Progenitor cell of endocrine pancreas (in vitro differentiated cells): Measurements from ENCODE around the gene ZC3H13. TPM values are rescaled to one million over a fixed set of nuclear protein-coding genes. Genes with fewer than 3 reads are reported as not detected.

Experiments used
- DNase-seq: peaks from one replicate; pipeline ENCODE4 v3.0.0; 2021; ENCODE audit warnings: low spot score; ENCODE audit not compliant: unreplicated experiment
- H3K27ac Mint-ChIP-seq: 2 replicates; pipeline ENCODE4 v1.8.0; 2021; ENCODE audit warnings: mild to moderate bottlenecking, moderate library complexity, mixed read lengths
- H3K27me3 Mint-ChIP-seq: 2 replicates; pipeline ENCODE4 v1.8.0; 2021; ENCODE audit warnings: mixed read lengths
- H3K36me3 Mint-ChIP-seq: 2 replicates; pipeline ENCODE4 v1.8.0; 2022; ENCODE audit warnings: mixed read lengths; ENCODE audit not compliant: insufficient read depth
- H3K4me1 Mint-ChIP-seq: 2 replicates; pipeline ENCODE4 v1.8.0; 2021; ENCODE audit warnings: low read depth, mixed read lengths
- H3K4me3 Mint-ChIP-seq: 2 replicates; pipeline ENCODE4 v1.8.0; 2021; ENCODE audit warnings: low read depth, mild to moderate bottlenecking, moderate library complexity, mixed read lengths
- H3K9me3 Mint-ChIP-seq: 2 replicates; pipeline ENCODE4 v1.8.0; 2021; ENCODE audit warnings: low read depth, mixed read lengths
- CTCF ChIP-seq: fragments of 200-600 bp; sonication (generic); IDR thresholded peaks from one replicate; pipeline ENCODE4 v1.5.0; 2021; ENCODE audit warnings: antibody characterized with exemption, mild to moderate bottlenecking; ENCODE audit not compliant: unreplicated experiment
- total RNA-seq: library from RNA; stranded (reverse); gene quantifications from 2 replicates; pipeline ENCODE4 v1.2.1, GENCODE V29; 2021

The ZC3H13 gene
- total RNA-seq, 1 donor from 2014 or later = 65.9 TPM

DNA sequence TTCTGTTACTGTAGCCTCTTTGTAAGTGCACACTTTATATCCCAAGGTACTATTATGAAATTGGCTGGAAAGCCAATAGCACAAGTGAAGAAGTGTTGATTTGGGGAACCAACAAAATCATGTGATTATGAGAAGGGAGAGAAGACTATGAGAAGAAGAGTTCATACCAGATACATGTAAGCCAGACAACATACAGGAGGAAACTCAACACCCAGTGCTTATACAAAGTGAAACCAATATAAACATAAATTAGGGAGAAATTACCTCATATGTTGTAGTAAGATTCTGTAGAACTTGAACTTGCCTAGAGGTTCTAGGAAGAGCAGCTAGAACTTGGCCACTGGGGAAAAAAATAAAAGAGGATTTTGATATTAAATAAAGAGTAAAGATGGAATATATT, 34.9 kb upstream of the ZC3H13 start:
- no peak for DNase-seq
- Mint-ChIP-seq H3K9me3 (no peaks in the 10 kb centered on the region), H3K27me3 (no peaks in the 10 kb centered on the region), H3K4me1 (no peaks in the 10 kb centered on the region), H3K36me3 (no peaks in the 10 kb centered on the region), H3K4me3 (no peak overlapping the region), H3K27ac (no peak overlapping the region)
- no peak for TF ChIP-seq CTCF

DNA sequence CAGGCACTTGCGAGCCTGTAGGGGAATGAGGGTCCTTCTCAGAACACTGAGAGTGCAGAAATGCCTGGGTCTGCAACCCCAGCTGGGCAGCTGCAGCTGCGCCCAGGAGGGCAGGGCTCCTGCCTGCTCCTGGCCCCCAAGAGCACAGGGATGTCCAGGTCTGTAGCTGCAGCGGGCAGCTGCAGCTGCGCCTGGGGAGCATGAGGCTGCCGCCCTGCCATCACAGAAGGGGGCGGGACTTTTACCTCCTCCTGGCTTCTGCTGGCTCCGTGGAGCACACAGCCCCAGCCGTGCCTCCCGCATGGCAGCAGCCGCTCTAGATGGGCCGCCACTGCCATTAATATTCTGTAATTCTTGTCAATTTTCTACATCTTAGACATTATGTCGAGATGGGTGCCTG, 34.4 kb upstream of the ZC3H13 start:
- no peak overlapping the region for H3K4me3 Mint-ChIP-seq
- H3K27me3 Mint-ChIP-seq = no peaks in the 10 kb centered on the region
- H3K36me3 Mint-ChIP-seq = no peaks in the 10 kb centered on the region
- no peak overlapping the region for H3K27ac Mint-ChIP-seq
- TF ChIP-seq CTCF = no peak
- H3K4me1 Mint-ChIP-seq = no peaks in the 10 kb centered on the region
- DNase-seq = no peak
- no peaks in the 10 kb centered on the region for H3K9me3 Mint-ChIP-seq

DNA sequence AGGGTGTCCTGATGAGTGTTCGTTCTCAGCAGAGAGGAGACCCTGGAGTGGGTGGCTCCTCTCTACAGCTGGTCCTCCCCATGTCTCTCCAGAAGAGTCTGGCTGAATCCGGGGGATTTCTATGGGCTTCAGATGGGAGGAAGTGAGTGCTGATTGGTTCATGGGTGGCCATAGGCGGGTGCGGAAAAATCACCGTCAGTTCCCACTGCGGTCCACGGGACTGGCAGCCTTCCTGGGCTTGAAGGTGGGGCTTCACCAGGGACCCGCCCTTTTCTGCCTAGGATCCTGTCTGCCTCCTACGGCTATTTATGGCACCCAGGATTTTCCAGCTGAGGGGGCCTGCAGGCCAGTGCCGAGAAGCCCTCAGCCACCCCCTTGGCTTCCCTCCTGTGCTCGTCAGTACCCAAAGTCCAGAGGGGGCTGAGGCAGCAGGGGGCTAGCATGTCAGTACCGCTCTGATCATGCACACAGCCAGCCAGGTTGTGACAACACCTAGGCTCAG, 33.9 kb upstream of the ZC3H13 start:
- TF ChIP-seq CTCF = no peak
- no peak for DNase-seq
- no peak overlapping the region for H3K27ac Mint-ChIP-seq
- no peaks in the 10 kb centered on the region for H3K36me3 Mint-ChIP-seq
- no peaks in the 10 kb centered on the region for H3K9me3 Mint-ChIP-seq
- no peaks in the 10 kb centered on the region for H3K4me1 Mint-ChIP-seq
- no peak overlapping the region for H3K4me3 Mint-ChIP-seq
- no peaks in the 10 kb centered on the region for H3K27me3 Mint-ChIP-seq

DNA sequence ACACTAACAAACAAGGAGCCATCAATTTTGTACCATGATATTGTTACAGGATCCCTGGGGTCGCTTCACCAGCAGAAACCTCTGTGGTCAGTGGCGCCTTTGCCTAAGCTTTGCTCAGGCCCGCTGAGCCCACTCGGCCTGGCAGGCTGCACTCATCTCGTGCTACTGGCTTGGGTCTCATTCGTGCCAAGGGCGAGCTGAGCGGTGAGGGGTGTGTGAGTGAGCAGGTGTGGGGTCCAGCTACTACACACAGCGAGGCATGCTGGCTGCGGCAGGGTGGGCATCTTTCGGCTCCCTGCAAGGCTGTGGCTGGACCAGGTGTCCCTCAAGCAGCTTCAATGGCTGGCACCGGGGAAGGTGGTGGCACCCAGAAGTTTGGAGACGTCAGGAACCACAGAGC, 33.2 kb upstream of the ZC3H13 start:
- Mint-ChIP-seq H3K36me3 (no peaks in the 10 kb centered on the region), H3K27me3 (no peaks in the 10 kb centered on the region), H3K9me3 (no peaks in the 10 kb centered on the region), H3K27ac (no peak overlapping the region), H3K4me1 (no peaks in the 10 kb centered on the region), H3K4me3 (no peak overlapping the region)
- DNase-seq = no peak
- no peak for TF ChIP-seq CTCF

- Mint-ChIP-seq H3K27ac (no peak overlapping the region), H3K4me3 (no peak overlapping the region), H3K27me3 (no peaks in the 10 kb centered on the region), H3K36me3 (no peaks in the 10 kb centered on the region), H3K4me1 (no peaks in the 10 kb centered on the region), H3K9me3 (no peaks in the 10 kb centered on the region)
- DNase-seq = no peak
- no peak for TF ChIP-seq CTCF
These were observed 29.8 kb upstream of the ZC3H13 start for GRCh38 chr13:46082324-46082723.
